T follicular helper cell (primary cell): ENCODE measurements around the gene RNF207.
A peak's percentile ranks its signal among the peaks of the same experiment; 100 is the strongest.

ENCODE experiments used
- DNase-seq: peaks from one replicate; pipeline ENCODE4 v3.0.0-alpha.2; 2020; ENCODE audit warnings: low read depth
- total RNA-seq, 2 experiments: gene quantifications; one replicate each; lab custom pipeline; 2026; lab: John Stamatoyannopoulos, UW

The RNF207 gene, protein sequence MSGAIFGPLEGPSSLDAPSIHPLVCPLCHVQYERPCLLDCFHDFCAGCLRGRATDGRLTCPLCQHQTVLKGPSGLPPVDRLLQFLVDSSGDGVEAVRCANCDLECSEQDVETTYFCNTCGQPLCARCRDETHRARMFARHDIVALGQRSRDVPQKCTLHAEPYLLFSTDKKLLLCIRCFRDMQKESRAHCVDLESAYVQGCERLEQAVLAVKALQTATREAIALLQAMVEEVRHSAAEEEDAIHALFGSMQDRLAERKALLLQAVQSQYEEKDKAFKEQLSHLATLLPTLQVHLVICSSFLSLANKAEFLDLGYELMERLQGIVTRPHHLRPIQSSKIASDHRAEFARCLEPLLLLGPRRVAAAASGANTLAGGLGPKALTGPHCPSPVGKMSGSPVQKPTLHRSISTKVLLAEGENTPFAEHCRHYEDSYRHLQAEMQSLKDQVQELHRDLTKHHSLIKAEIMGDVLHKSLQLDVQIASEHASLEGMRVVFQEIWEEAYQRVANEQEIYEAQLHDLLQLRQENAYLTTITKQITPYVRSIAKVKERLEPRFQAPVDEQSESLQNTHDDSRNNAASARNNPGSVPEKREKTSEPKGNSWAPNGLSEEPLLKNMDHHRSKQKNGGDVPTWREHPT
- total RNA-seq = 4.1 to 10.9 reads per million in 2 experiments

DNA sequence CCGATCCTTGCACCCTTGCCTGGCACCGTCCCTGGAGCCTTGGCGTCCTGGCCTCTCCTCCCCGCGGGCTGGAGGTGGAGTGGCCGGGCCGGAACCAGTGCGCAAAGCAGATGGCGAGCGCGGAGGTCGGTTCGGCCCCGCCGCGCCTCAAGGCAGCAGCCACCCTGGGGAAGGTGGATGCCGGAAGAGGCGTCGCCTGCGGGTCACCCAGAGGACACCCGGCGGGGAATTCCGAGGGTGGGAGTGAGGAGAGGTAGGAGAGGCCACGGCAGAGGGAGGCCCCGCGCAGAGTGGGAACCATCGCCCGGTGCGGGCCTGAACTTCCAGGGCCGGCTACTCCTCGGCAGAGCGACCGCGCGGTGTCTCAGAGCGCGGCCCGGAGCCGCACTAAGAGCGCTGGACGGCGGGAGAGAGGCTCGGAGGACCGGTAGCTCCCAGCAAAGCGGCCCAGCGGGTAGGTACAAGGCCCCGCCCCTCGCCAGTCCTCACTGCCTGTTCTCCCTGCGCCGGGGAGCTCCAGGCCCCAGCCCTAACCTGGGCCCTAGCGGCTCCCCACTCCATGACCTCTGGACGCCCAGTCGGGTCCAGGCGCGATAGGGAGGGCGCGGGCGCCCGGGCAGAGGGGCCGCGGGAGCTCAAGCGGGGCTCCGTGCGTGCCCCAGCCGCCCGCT is at the start of gene RNF207:
Gene RNF207 (plus strand): TSS at position 271 of the 671 bp plus-strand sequence. CDS start 417 bp downstream, outside the sequence.
- DNase-seq = peak; percentile 21

DNA sequence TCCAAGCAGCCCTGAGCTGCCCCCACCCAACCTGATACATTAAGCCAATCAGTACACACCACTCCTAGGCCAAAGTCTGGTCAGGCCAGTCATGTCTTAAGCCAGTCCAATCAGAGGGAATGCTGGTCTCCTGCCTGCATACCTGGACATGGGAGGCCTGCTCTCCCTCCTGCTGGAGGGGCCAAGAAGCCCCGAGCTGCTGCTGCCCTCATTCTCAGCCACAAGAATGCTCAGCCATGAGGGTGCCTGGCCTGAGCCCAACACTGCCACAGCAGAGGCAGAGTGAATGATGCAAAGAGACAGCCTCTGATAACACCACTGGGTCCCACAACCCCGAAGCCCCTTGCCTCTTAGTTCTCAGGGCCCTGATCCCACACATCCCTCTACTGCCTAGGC is 48.8 kb upstream of the RNF207 start:
- no peak for DNase-seq

DNA sequence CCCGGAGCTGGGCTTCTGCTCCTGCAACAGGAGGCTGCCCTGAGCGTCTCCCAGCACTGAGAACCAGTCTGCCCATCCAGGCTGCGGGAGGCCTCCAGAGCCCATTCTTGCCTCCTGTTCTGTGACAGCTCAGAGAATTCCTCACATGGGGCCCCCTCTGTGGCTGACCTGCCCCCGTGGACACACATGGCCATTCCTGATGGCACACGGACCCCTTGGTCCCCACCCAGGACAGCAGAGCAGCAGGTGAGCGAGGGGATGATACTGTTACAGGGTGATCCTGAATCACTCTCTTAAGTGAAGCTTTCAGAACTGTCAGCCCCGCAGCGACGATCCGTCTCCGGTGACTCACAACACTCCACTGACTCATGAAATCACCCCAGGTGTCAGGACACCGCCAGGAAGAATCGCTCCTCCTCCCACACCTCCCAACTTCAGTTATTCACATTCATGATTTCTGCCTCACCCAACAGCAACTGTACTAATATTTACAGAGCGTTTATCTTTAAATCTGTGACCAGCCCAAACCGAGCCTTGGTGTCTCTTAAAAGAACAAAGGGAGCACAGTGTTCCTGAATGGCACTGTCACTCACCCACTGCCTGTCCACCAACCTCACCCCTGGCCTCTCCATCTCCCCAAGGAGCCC is 48.3 kb upstream of the RNF207 start:
- no peak for DNase-seq

DNA sequence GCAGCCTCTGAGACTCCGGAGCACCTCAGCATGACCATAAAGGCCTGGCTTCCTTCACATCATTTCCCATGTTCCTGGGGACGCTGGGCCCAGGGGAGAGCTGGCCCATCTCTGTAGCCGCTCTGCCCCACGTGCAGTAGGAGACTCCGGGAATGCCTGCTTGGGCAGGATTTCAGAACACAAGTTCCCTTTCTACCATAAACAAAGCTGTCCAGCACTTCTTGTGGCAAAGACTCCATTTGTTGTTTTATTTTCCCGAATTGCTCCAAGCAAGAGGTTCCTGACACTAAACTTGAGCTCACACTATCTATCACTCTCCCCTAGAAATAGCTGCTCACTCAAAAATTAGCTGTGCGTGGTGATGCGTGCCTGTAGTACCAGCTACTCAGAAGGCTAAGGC is 47.7 kb upstream of the RNF207 start:
- DNase-seq = no peak

DNA sequence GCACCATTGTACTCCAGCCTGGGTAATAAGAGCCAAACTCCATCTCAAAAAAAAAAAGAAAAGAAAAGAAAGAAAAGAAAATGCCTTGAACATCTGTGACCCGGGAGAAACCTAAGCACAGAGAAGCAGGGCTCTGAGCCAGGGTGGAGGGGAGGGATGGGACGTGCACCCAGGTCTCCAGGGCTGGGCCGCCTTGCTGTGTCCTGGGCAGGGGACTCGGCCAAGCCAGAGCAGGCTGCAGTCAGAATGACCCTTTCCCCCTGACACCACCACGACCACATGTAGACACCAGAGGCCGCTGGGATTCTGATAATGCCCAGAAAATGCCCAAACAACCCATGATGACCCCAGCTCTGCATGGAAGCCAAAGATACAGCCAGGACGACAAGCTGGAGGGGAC is 43.6 kb upstream of the RNF207 start:
- no peak for DNase-seq

DNA sequence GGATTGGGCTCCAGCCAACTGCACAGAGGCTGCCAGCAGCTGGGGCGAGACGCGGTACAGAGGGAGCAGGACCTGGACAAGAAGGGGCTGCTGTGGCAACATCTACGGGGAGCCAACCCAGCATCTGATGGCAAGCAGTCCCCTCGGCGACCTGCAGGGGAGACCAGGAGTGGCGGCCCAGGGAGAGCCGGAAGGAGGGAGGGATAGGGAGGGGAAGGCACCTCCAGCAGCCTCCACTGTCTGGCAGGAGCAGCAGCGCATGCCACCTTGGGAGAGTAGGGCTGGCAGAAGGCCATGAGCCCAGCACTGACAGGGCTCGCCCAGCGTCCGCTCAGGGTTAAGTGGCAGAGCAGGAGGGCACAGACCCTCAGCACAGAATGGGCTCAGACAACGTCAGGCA is 43.1 kb upstream of the RNF207 start:
- no peak for DNase-seq

DNA sequence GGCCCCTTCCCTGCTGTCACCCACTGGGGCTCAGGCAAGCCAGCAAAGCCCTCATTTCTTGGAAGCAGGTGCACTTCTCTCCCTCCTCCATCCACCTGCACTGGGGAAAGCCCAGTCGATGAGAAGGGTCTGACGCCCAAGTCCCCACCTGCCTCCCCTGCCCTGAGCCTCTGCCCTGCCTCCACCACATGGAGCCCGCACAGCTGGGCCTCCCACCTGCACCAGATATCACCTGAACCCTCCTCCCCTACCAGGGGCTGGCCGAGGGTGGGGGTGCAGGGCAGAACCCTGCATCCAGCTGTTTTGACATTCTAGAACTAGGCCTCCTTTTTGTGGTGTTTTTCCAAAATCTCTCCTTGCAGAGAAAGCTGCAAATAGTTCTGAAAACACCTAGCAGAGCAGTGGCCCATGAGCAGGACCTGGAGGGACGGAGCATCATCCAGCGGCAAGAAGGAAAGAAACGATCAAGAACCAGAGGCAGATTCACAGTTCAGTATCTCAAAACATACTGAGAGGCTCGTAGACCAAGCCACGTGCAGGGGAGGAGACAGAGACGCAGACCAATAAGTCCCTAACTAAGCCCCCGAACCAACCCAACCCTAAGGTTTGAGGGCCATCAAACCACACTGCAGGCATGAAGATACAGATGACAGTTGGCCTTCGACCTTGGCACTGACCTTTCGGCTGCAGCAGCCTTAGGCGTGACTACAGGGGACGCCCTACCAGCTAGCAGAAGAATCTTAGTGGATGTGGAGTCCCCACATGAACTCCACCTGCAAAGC is 42.5 kb upstream of the RNF207 start:
- DNase-seq = no peak

DNA sequence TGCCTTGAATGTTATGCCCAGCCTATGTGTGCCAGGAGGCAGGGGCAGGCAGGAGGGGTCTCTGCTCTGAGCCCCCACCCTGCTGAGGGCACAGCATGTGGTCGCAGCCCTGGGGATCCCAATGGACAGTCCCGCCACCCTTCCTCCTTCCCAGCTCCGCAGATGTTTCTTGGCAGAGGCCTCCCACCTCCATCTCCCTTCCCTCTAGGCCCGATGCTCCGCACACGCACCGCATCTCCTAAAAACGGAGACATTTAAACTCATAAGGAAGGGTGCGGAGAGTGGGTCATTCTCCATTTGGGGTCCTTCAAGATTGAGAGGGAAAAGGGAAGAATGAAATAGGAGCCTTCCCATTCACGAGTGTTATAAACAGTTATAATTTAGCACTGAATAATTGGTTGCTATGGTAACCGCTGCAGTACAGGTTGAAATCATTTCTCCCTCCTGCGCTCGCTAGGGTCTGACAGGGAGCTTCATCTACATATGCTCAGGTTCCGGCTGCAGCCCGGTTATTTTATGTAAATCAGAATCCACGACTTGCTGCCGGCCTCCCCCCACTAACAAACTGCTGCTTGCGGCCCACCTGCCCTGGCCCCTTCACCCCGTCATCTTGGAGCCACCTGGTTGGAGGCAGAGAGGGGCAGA is 41.8 kb upstream of the RNF207 start:
- no peak for DNase-seq

DNA sequence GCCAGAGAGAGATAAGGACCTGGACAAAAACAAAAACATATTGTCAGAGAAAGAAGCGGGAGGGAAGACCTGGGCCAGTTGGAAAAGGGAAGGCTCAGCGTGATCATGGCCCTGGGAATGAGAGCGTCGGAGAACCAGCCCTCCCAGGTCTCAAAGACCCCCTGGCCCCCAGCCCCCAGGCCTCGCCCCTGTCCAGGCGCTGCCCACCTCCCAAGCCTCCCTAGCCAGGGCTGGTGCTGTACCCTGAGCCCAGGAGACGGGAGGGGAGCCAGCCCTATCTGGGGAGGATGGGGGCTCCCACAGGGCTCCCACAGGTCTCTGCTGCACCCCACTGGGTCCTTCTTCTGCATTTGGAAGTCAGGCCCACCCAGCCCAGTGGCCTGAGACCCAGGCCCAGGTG is 40.9 kb upstream of the RNF207 start:
- DNase-seq = no peak

DNA sequence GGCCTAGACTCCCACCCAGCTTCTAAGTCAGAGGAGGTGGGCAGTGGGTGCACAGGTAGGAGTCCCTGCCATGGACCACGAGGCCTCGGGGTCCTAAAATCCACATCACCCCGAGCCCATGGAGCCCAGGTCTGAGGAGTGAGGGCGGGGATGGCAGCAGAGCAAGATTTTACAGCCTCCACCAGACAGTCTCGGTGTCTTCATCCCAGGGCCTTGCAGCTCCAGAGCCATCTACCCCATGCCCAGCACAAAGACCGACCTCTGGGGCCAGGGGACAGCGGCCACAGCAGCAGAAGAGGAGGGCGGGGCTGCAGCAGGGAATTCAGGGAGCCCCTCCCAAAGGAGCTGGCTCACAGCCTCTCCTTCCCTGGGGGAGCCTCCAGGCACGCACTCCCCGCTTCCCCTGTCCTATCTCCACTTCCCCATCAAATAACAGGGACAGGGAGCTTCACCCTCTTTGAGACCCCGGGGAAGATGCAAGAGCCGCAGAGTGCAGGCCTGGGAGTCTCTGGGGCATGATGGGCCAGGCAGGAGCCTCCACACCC is 40.4 kb upstream of the RNF207 start:
- DNase-seq = no peak

DNA sequence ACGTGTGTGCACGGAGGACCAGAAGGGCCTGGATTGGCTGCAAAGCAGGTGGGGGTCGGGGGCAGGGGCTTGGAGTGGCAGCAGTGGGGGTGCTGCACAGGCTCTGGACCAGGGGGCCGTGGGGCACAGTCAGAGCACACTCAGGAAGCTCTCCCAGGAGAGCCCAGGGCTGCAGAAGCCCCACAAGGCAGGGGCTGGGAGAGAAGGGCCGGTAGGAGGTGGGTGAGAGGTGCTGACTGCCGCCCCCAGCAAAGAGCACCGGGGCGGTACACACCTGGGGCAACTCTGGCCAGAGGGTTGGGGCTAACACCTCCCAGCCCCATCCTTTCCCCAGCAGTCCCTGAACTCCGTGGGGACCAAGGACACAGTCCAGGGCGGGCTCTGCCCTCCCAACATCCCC is 39.7 kb upstream of the RNF207 start:
- no peak for DNase-seq

DNA sequence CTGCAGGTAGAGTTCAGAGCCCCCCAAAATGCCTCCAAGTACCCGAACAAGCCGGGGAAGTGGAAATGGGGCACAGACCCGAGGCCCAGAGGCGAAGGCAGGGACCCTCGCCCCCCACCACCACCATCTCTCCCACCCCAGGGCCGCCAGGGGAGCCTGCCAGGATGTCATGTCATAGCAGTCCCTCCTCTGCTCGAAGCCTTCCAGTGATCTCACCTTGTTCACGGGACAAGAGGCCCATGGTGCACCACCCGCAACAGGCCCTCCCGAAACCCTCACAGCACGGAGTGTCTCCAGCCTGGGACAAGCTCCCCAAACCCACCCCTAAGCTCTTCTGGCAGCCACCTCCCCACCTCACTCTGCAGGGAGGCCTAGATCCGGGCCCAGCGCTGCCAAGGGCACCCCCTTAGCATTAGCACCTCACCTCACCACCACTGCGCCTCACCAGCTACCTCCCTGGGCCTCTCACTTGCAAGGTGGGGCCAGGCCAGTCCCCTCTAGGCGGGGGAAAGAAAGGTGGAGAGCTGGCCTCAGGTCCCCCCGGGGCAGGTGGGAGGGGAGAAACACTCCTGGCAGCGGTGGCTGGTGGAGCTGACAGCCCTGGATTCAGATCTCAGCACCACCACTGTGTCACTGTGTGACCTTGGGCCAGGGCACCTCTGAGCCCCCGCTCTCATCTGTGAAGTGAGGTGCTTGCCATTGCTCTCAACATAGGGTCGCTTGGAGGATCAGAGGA is 39.1 kb upstream of the RNF207 start:
- no peak for DNase-seq

DNA sequence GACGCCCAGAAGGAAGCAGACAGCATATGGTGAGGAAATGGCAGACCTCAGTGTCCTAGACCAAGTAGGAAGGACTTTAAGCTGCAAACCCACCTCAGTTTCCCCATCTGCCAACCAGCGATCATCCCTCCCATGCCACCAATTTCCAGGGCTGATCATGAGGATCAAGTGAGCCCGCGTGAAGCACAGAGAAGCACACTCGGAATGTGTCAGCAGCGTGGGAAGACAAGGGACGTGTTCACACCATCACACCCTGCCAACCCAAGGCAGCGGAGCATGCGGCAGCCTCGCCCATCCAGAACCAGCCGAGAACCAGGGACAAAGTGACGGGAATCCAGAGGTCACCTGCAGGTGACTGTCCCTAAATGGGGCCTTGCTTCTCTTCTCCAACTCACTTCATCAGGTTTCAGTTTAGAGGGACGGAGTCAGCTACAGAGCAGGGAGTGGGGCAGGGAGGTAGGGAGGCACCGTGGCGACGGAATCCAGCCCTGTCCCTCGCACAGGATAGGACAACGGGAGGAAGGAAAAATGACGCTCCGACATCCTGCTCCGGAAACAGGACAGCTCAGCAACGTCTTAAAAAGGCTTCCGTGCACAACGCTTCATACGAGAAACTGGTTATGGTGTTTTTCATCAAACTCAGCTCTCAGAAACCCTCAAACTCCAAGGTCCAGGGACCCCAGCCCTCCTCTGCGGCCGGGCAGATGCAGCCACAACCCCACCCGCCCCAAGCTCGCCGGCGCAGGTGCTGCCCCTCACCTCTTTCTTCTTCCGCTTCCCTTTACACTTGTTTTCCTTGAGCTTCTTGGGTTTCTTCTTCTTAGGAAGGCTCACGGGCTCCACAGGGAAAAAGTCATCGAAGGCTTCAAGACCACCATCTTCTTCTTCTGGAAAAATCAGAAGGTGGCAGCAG is 38.3 kb upstream of the RNF207 start:
- DNase-seq = no peak

DNA sequence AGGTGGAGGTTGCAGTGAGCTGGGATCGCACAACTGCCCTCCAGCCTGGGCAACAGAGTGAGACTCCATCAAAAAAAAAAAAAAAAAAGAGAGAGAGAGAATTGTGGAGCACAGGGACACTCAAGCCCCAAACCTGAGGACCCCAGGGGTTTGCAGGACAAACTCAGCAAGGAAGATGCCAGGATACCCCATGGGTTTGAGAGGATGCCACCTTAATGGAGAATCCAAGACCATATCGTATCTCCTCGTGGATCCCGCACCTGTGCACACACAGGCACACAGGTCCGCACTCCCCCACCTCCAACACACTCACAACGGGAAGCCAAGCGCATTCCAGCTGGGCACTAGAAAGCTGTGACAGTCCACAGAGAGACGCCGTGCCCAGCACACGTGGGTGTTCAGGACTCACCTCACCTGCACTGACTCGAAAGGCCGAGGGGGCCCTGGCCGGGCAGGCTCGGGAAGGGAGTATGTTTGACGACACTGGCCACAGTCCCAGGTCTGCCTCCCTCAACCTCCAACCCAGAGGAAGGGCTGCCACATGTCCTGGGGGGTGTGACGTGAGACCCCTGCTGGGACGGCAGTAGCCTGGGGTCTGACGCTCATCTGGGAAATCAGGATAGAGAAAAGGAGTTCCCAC is 36.9 kb upstream of the RNF207 start:
- DNase-seq = no peak

DNA sequence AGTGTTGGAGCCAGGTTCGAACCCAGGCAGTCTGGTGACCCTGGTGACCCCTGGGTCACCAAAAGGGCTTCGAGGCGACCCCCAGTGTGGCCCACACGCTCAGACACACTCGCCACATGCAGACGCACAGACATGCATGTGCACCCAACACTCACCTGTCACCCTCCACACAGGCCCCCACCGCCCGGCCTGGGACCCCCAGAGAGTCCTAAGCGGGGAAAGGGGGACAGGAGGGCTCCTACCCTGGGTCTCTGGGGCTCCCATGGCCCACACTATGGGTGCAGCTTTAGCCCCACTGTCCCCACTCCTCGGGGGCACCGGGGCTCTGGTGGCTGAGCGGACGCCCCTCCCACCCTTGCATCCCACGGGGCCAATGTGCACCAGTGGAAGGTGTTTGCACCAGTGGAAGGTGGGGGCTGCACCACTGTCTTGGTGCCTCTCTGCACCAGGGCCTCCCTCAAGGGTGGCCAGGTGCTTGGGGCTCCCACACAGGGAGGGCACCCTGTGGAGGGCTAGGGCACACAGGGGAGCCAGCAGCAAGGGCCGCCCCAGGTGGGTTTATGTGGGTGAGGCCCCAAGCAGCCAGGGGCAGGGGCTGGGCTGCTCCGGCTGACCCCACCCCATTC is 35.7 kb upstream of the RNF207 start:
- no peak for DNase-seq

DNA sequence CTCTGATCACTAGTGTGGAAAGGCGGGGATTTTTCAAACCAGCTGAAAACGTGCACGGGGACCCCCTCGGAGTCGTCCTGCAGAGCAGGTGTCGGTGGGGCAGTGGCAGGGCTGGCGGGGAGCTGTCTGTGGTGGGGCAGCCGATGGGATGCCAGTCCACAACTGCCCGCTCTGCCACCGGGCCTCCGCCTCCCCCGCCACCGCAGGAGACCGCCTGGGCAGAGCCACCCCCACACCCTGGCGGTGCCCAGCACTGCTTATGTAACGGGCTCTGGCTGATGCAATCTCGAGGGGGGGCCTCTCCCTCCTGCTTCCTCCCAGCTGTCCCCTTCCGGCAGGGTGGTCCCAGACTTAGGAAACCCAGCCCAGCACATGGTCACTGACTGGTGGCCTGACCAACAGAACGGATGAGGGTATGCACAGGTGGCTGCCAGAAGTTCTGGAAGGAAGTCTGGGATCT is 35.1 kb upstream of the RNF207 start:
- no peak for DNase-seq

DNA sequence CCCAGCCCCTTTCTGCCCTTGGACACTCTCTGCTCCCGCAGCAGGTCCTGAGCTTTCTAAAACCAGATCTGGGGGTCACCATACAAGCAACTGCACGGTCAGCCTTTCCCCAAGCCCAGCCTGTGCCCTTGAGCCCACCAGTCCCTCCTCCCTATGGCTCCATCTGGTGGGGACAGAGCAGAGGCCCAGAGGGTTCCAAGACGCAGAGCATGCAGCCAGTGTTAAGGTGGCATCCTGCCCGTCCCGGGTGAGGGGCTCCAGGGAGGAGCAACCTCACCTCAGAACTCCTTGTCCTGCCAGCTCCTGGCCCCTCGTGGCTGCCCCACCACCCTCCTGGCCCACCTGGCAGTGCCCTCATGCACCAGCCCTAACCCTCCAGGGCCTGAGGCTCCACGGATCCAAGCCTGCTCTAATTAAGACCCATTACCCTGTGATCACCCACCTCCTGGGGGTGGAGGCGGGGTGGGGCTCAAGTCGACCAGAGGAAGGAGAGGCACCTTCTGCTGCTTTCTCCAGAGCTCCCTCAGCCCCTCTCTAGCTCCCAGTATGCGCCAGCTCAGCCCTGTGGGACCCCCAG is 34.3 kb upstream of the RNF207 start:
- DNase-seq = no peak

DNA sequence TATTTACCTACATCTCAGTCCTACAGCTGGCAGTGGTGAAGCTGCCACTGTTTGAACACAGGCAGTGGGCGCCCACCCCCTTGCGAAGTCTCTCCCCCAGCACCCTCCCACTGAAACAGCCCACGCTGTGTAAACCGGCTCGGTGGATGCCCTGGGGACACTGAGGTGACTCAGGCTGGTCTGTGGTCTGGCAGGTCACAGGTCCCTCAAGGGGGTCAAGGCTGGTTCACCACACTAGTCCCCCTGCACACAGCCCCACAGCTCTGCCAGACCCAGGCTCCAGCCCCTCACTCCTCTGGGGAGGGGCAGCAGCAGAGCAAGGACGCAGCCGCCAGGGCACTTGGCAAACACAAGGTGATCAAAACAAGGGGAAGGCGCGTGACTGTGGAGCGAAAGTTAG is 33.4 kb upstream of the RNF207 start:
- DNase-seq = no peak
